Measurements from ENCODE around the gene CXCL1.

GRCh38 chr4:73853718-73854473, 15.3 kb upstream of the CXCL1 start:
- TF ChIP-seq ZNF274 (IDR thresholded peaks at IDR 0.05; ENCODE audit: low read depth, low read length) (no peak), YY1 (IDR thresholded peaks at IDR 0.05; ENCODE audit: insufficient read depth, insufficient read length) (no peak), SUZ12 (IDR thresholded peaks at IDR 0.05; ENCODE audit: extremely low read depth, insufficient read depth, insufficient read length) (no peak)
